ENCODE results near the gene GINS2. TPM values are rescaled to one million over a fixed set of nuclear protein-coding genes. Genes with fewer than 3 reads are reported as not detected.

The GINS2 gene
- total RNA-seq, 1 experiment from 2014 or later: 52.7 TPM

DNA sequence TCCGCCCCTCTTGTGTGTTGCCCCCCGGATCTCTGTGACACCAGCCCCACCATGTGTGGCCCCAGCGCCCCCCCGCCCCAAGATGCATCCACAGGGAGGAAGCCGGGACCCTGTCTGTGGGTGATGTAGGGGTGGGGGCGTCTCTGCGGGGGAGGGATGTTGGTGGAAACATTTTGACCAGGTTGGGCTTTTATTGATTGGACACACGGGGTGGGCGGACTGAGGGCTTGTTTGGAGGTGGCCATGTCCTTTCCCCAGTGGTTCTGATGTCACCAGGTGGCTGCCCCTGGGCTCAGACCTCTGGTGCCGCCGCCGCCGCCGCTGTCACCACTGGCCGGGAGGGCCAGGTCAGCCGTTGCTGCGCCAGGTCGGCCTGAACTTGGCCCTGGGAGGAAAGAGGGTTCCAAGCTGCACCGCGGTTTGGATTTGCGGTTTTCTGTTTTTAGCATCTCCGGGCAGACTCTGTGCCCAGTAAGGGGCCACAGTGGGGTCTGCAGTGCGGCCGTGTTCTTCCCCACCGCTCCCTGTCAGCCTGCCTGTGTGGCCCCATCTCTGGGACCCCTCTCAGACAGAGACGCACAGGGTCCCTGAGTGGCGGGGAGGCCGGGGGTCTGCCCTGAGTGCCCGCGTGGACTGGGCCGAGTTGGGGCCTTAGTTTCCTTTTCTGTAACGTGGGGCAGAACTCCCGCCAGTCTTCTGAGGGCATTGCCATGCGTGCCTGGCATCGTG lies 55.9 kb downstream of the GINS2 start:
- H3K23ac ChIP-seq (ENCODE audit: insufficient read length, low read depth, low read length): no peak overlapping the region
- no peak overlapping the region for H2BK5ac ChIP-seq (ENCODE audit: insufficient read length, low read length)
- H3K4me2 ChIP-seq (ENCODE audit: insufficient read depth, insufficient read length, low read length): no peak overlapping the region
- no peak overlapping the region for H3T11ph ChIP-seq (ENCODE audit: low read length)
- H3K79me2 ChIP-seq (ENCODE audit: insufficient read depth, low read length): peaks cover 35% of the 10 kb centered on the region; the same call in 1 of the 2 replicates
- peaks cover 4% of the 10 kb centered on the region for H4K20me1 ChIP-seq (ENCODE audit: control insufficient read depth, insufficient read depth, insufficient read length)
- no peaks in the 10 kb centered on the region for H3K4me1 ChIP-seq (ENCODE audit: insufficient read depth, low read length)
- H2BK120ac ChIP-seq (ENCODE audit: low read depth, low read length, poor library complexity, severe bottlenecking): no peak overlapping the region
- H3K18ac ChIP-seq (ENCODE audit: insufficient read length, low read depth, low read length): no peak overlapping the region
- Mint-ChIP-seq H3K36me3 (ENCODE audit: insufficient read depth in 1 of 3, low read depth in 3 of 3) (peaks cover 19 to 33% (median 26%) of the 10 kb centered on the region in 3 experiments), H3K4me1 (peaks cover 2 to 9% of the 10 kb centered on the region in 2 experiments; a peak in 3 of 4 replicates), H3K27me3 (ENCODE audit: low read depth) (no peaks in the 10 kb centered on the region), H3K27ac (no peak overlapping the region; a peak in 1 of 7 replicates), H3K4me3 (no peak overlapping the region), H3K9me3 (peaks cover 11 to 14% of the 10 kb centered on the region in 2 experiments)
- no peak overlapping the region for H3K9ac ChIP-seq (ENCODE audit: extremely low read depth, insufficient read length, low read length)
- H3K9me3 ChIP-seq (ENCODE audit: control insufficient read depth, low read depth, low read length): no peaks in the 10 kb centered on the region
- no peaks in the 10 kb centered on the region for H3K27me3 ChIP-seq (ENCODE audit: insufficient read depth, low read length)
- peaks cover 6% of the 10 kb centered on the region for H3K79me1 ChIP-seq (ENCODE audit: insufficient read depth, low read depth, low read length, poor library complexity, severe bottlenecking)
- no peak overlapping the region for H4K5ac ChIP-seq (ENCODE audit: insufficient read length, low read depth, low read length)
- H2AFZ ChIP-seq (ENCODE audit: low read length): no peak overlapping the region
- H2BK15ac ChIP-seq (ENCODE audit: low read depth, low read length): no peak overlapping the region
- no peaks in the 10 kb centered on the region for H3K23me2 ChIP-seq (ENCODE audit: insufficient read length, low read depth, low read length, poor library complexity, severe bottlenecking)
- H2AK5ac ChIP-seq (ENCODE audit: insufficient read length, low read length): no peak overlapping the region
- H2BK12ac ChIP-seq (ENCODE audit: insufficient read length, low read depth, low read length): no peak overlapping the region
- no peak overlapping the region; the same call in 1 of the 2 replicates for H3K14ac ChIP-seq (ENCODE audit: insufficient read depth, low read length)
- no peak overlapping the region for H3K4ac ChIP-seq (ENCODE audit: low read depth, low read length)
- TF ChIP-seq, protein P1, sequence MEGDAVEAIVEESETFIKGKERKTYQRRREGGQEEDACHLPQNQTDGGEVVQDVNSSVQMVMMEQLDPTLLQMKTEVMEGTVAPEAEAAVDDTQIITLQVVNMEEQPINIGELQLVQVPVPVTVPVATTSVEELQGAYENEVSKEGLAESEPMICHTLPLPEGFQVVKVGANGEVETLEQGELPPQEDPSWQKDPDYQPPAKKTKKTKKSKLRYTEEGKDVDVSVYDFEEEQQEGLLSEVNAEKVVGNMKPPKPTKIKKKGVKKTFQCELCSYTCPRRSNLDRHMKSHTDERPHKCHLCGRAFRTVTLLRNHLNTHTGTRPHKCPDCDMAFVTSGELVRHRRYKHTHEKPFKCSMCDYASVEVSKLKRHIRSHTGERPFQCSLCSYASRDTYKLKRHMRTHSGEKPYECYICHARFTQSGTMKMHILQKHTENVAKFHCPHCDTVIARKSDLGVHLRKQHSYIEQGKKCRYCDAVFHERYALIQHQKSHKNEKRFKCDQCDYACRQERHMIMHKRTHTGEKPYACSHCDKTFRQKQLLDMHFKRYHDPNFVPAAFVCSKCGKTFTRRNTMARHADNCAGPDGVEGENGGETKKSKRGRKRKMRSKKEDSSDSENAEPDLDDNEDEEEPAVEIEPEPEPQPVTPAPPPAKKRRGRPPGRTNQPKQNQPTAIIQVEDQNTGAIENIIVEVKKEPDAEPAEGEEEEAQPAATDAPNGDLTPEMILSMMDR (conservative IDR thresholded peaks at IDR 0.05): no peak
- no peak overlapping the region for H3K27ac ChIP-seq (ENCODE audit: insufficient read length, low read depth, low read length)
- no peak overlapping the region for H4K91ac ChIP-seq (ENCODE audit: insufficient read length, low read depth, low read length)
- H2BK20ac ChIP-seq (ENCODE audit: low read depth, low read length, poor library complexity, severe bottlenecking): no peak overlapping the region
- no peak overlapping the region for H3K56ac ChIP-seq (ENCODE audit: insufficient read length, low read depth, low read length)
- no peak for DNase-seq
- H4K8ac ChIP-seq (replicated peaks; ENCODE audit: insufficient read length, low read depth, low read length): no peak overlapping the region
- WGBS (ENCODE audit: extremely low coverage, insufficient read length, low lambda C conversion rate): no CpG with 5 or more reads among the region's 35 CpGs
